ENCODE results near the gene PITPNM3.

PITPNM3 gene

GRCh38 chr17:6480303-6480675, 76.1 kb downstream of the PITPNM3 start:
- TF ChIP-seq, protein P1, sequence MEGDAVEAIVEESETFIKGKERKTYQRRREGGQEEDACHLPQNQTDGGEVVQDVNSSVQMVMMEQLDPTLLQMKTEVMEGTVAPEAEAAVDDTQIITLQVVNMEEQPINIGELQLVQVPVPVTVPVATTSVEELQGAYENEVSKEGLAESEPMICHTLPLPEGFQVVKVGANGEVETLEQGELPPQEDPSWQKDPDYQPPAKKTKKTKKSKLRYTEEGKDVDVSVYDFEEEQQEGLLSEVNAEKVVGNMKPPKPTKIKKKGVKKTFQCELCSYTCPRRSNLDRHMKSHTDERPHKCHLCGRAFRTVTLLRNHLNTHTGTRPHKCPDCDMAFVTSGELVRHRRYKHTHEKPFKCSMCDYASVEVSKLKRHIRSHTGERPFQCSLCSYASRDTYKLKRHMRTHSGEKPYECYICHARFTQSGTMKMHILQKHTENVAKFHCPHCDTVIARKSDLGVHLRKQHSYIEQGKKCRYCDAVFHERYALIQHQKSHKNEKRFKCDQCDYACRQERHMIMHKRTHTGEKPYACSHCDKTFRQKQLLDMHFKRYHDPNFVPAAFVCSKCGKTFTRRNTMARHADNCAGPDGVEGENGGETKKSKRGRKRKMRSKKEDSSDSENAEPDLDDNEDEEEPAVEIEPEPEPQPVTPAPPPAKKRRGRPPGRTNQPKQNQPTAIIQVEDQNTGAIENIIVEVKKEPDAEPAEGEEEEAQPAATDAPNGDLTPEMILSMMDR (conservative IDR thresholded peaks at IDR 0.05), result no peak
- H3K27ac ChIP-seq, result peak overlapping the region; percentile 43; the same call in 1 of the 2 replicates

DNA sequence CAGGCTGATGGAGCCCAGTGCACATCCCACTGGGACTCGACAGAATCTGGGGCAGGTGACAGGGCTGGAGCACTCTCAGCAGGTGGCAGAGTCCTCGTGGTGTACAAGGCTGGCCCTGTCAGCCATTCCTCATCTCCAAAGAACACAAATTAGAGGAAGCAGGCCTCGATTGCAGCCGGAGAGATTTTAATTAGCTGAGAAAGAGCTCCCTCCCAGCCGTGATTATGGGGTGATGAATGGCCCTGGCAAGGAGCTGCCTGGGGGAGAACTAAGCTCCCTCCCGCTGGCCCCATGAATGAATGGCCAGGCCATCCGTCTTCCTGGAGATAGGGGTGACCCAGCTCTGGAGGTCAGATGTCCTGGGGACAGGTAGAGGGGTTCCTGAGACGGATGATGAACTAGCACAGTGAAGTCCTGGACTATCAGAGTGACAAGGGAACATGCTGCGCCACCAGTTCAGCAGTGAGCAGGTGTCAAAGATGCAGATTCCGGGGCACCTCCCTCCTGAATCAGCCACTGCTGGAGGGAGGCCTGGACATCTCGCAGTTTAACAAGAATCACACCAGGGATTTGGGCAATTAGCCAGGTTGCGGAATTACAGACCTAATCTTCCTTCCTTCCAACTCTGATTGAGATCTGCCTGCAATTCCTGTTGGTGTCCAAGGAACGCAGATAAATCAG, 76.6 kb downstream of the PITPNM3 start:
- TF ChIP-seq, protein P1 (conservative IDR thresholded peaks at IDR 0.05), result no peak
- peak overlapping the region; percentile 43; the same call in 1 of the 2 replicates for H3K27ac ChIP-seq

- no peak overlapping the region for H3K27ac ChIP-seq
- TF ChIP-seq, protein P1 (conservative IDR thresholded peaks at IDR 0.05), result no peak
Observed at GRCh38 chr17:6478486-6478885, 77.9 kb downstream of the PITPNM3 start.

- H3K27ac ChIP-seq, result no peak overlapping the region
- TF ChIP-seq, protein P1 (conservative IDR thresholded peaks at IDR 0.05), result no peak
Observed at GRCh38 chr17:6477831-6478383, 78.4 kb downstream of the PITPNM3 start.

- no peak overlapping the region for H3K27ac ChIP-seq
- TF ChIP-seq, protein P1 (conservative IDR thresholded peaks at IDR 0.05), result no peak
Observed at GRCh38 chr17:6476810-6477179, 79.6 kb downstream of the PITPNM3 start.

DNA sequence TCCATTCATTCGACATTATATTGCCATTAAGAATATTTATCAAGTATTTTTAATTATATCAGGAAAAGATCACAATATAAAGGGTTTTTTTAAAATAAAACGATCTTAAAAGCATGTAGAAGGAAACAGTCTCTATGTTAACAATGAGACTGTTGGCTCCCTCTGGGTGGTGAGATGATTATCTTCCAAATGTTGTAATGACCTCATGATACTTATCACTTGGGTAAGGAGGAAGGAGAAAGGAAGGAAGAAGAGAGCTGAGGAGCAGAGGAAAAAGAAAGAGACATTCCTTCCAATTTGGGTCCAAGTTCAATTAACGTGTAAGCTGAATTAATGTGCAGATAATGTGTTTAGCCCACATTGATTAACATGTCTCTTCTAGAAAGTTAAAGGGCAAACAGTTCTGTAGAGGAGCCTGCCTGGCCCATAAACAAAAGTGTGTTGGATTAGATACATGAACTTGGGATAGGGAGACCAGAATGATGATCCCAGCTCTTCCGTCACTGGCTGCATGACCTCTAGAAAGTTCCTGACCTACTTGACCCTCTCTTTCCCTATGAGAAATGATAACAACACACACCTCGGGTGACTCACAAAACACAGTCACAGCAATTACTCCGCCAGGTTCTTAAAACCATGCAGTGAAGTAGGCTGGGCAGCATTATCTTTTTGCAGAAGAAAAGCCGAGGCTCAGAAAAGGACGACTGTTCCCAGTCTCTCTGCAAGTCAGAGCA, 80.1 kb downstream of the PITPNM3 start:
- H3K27ac ChIP-seq, result no peak overlapping the region
- TF ChIP-seq, protein P1 (conservative IDR thresholded peaks at IDR 0.05), result no peak

GRCh38 chr17:6475411-6475810, 80.9 kb downstream of the PITPNM3 start:
- no peak overlapping the region for H3K27ac ChIP-seq
- TF ChIP-seq, protein P1 (conservative IDR thresholded peaks at IDR 0.05), result no peak
